WTC11 (cell line): ENCODE data around the gene ST8SIA3.

Experiments used
- CBFB ChIP-seq: sonication (generic); formaldehyde crosslinking; IDR thresholded peaks from 2 replicates; pipeline ENCODE4 v1.8.1; 2022; ENCODE audit warnings: mild to moderate bottlenecking, low read depth, missing genetic modification reagents
- CTCF ChIP-seq: fragments of 200-600 bp; IDR thresholded peaks from 2 replicates; pipeline ENCODE4 v1.8.0; 2022; ENCODE audit warnings: antibody characterized with exemption
- ETV6 ChIP-seq: sonication (generic); formaldehyde crosslinking; IDR thresholded peaks from 2 replicates; pipeline ENCODE4 v1.8.1; 2022; ENCODE audit warnings: mild to moderate bottlenecking, missing genetic modification reagents
- NFE2L1 ChIP-seq: sonication (generic); formaldehyde crosslinking; IDR thresholded peaks from 2 replicates; pipeline ENCODE4 v1.8.1; 2023; ENCODE audit warnings: missing genetic modification reagents
- SP1 ChIP-seq: sonication (generic); formaldehyde crosslinking; conservative IDR thresholded peaks from 2 replicates; pipeline ENCODE4 v1.8.1; 2022; ENCODE audit warnings: missing genetic modification reagents
- TCF7 ChIP-seq: sonication (generic); formaldehyde crosslinking; IDR thresholded peaks from 2 replicates; pipeline ENCODE4 v1.8.0; 2022; ENCODE audit warnings: mild to moderate bottlenecking, low read depth, missing genetic modification reagents, moderate library complexity
- ZNF232 ChIP-seq: sonication (generic); formaldehyde crosslinking; IDR thresholded peaks from 2 replicates; pipeline ENCODE4 v1.8.0; 2022; ENCODE audit warnings: mild to moderate bottlenecking, missing genetic modification reagents
- ZNF263 ChIP-seq: sonication (generic); formaldehyde crosslinking; IDR thresholded peaks from 2 replicates; pipeline ENCODE4 v1.8.1; 2022; ENCODE audit warnings: low read depth, mild to moderate bottlenecking, moderate library complexity, missing genetic modification reagents
- ZNF396 ChIP-seq: fragments of 250-450 bp; sonication (Bioruptor Pico); IDR thresholded peaks from 2 replicates; pipeline ENCODE4 v1.8.0; 2021; ENCODE audit warnings: mild to moderate bottlenecking, moderate library complexity, borderline replicate concordance

- no peak for TF ChIP-seq CTCF
- no peak for TF ChIP-seq CBFB (CRISPR knock-in tag)
- TF ChIP-seq ZNF263 (CRISPR knock-in tag), result no peak
- TF ChIP-seq ZNF232 (CRISPR knock-in tag), result no peak
- no peak for TF ChIP-seq NFE2L1
- no peak for TF ChIP-seq ETV6 (CRISPR knock-in tag)
- TF ChIP-seq TCF7 (CRISPR knock-in tag), result no peak
- TF ChIP-seq SP1 (CRISPR knock-in tag), result no peak
- TF ChIP-seq ZNF396 (CRISPR knock-in tag), result no peak
Measured at GRCh38 chr18:57366528-57367081, 14.2 kb downstream of the ST8SIA3 start.
